NT2/D1 (cell line): Measurements from ENCODE around the gene RPS6KA5.

ENCODE experiments used
- DNase-seq: peaks from one replicate; pipeline ENCODE4 v3.0.0-alpha.2; 2011; ENCODE audit warnings: low read depth, low spot score
- H3K27me3 ChIP-seq: 2 replicates; pipeline ENCODE4 v1.6.0; 2011; ENCODE audit warnings: mild to moderate bottlenecking; ENCODE audit not compliant: insufficient read length, insufficient read depth
- H3K36me3 ChIP-seq: 2 replicates; pipeline ENCODE4 v1.6.1; 2011; ENCODE audit warnings: mild to moderate bottlenecking, low read length, mixed read lengths; ENCODE audit not compliant: insufficient read depth, insufficient read length
- H3K4me1 ChIP-seq: 2 replicates; pipeline ENCODE4 v1.5.1; 2011; ENCODE audit not compliant: insufficient read depth, insufficient read length
- H3K4me3 ChIP-seq: 2 replicates; pipeline ENCODE4 v1.5.1; 2011; ENCODE audit warnings: low read depth; ENCODE audit not compliant: insufficient read length
- H3K9ac ChIP-seq: 2 replicates; pipeline ENCODE4 v1.6.0; 2011; ENCODE audit warnings: low read depth; ENCODE audit not compliant: insufficient read length
- H3K9me3 ChIP-seq: 2 replicates; pipeline ENCODE4 v1.5.1; 2011; ENCODE audit warnings: mild to moderate bottlenecking, low read length; ENCODE audit not compliant: insufficient read depth
- SUZ12 ChIP-seq: IDR thresholded peaks from 2 replicates; pipeline ENCODE4 v1.6.1; 2011; ENCODE audit not compliant: insufficient read length, insufficient read depth; ENCODE audit errors: extremely low read depth
- YY1 ChIP-seq: IDR thresholded peaks from 2 replicates; pipeline ENCODE4 v1.6.1; 2011; ENCODE audit not compliant: insufficient read length, insufficient read depth
- ZNF274 ChIP-seq: IDR thresholded peaks from 2 replicates; pipeline ENCODE4 v1.6.1; 2011; ENCODE audit warnings: mild to moderate bottlenecking, low read depth, low read length

The RPS6KA5 gene

DNA sequence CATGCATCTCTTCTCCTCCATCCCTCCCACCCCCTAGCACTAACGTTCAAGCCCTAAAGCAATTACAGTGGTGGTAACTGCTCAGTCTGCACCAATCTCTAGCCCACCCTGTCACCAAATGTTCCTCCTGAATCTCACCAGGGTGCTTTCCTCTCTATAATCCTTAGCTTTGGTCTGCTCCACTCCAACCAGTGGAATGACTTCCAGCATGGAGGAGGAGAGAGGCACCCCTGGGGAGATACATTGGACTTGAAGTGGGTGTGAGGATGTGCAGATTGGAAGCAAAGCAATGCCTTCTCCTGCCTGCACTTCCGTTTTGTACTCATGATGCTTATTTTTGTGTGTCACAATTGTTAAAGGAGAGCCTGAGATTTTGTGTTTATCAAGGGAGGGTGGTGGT is 24.1 kb upstream of the RPS6KA5 start:
- Histone ChIP-seq H3K9ac (no peak overlapping the region), H3K4me3 (no peak overlapping the region), H3K4me1 (no peaks in the 10 kb centered on the region), H3K36me3 (no peaks in the 10 kb centered on the region), H3K9me3 (no peaks in the 10 kb centered on the region), H3K27me3 (no peaks in the 10 kb centered on the region)
- DNase-seq: no peak
- TF ChIP-seq SUZ12 (no peak), ZNF274 (no peak), YY1 (no peak)

DNA sequence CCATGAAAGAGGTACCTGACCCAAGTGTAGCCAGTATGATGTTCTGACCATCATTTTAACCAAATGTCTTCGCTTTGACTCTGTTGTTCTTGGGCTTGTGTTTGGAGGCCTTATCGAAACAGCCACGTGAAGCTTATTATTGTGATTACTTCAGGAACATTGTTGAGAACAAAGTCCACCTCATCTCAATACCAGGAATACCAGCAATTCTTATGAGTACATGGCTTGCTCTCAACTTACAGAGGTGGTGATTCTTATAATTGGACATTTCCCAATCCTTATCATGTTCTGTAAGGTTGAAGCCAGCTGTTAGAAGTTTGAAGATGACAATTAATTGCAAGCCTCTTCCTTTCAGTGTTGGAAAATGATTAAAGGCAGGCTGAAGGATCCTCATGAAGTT is 21.8 kb upstream of the RPS6KA5 start:
- Histone ChIP-seq H3K27me3 (no peaks in the 10 kb centered on the region), H3K9ac (no peak overlapping the region), H3K4me3 (no peak overlapping the region), H3K36me3 (no peaks in the 10 kb centered on the region), H3K9me3 (no peaks in the 10 kb centered on the region), H3K4me1 (no peaks in the 10 kb centered on the region)
- no peak for DNase-seq
- TF ChIP-seq SUZ12 (no peak), YY1 (no peak), ZNF274 (no peak)

DNA sequence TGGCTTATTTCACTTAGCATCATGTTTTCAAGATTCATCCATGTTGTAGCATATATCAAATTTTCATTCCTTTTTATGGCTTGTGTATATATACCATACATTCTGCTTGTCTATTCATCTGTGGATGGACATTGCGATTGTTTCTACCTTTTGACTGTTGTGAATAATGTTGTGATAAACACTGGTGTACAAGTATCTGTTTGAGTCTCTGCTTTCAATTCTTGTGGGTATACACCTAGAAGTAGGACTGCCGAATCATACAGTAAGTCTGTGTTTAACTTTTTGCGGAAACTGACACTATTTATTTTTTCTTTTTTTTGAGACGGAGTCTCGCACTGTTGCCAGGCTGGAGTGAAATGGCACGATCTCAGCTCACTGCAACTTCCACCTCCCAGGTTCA is 19.6 kb upstream of the RPS6KA5 start:
- no peak overlapping the region for H3K9ac ChIP-seq
- H3K27me3 ChIP-seq: no peaks in the 10 kb centered on the region
- H3K36me3 ChIP-seq: no peaks in the 10 kb centered on the region
- no peak for DNase-seq
- TF ChIP-seq YY1 (no peak), SUZ12 (no peak), ZNF274 (no peak)
- no peak overlapping the region for H3K4me3 ChIP-seq
- H3K9me3 ChIP-seq: no peaks in the 10 kb centered on the region
- H3K4me1 ChIP-seq: no peaks in the 10 kb centered on the region

DNA sequence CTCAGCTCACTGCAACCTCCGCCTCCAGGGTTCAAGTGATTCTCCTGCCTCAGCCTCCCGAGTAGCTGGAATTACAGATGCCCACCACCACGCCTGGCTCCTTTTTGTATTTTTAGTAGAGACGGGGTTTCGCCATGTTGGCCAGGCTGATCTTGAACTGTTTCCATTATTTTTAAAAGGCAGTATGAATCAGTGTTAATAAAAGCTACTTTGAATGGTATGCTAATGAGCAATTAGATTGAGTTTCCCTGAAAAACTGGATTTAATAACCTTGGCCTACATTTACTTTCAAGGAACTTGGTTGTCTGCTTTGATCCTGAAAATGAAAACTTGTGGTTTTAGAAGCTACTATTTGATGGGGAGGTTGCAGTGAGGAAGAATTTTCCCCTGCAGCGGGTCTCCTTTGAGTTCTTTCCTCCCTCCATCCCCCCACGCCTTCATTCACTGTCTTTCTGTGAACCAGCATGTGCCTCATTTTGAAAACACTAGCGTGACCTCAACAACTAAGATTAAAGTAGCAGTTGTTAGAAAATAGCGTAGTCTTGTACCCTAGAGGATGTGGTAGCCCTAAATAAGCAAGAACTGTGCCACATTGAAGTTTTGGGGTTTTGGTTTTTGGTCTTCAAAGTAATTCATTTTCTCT is 17.8 kb upstream of the RPS6KA5 start:
- H3K4me3 ChIP-seq: no peak overlapping the region
- H3K4me1 ChIP-seq: no peaks in the 10 kb centered on the region
- H3K27me3 ChIP-seq: no peaks in the 10 kb centered on the region
- H3K9me3 ChIP-seq: no peaks in the 10 kb centered on the region
- no peak for DNase-seq
- TF ChIP-seq YY1 (no peak), SUZ12 (no peak), ZNF274 (no peak)
- no peak overlapping the region for H3K9ac ChIP-seq
- H3K36me3 ChIP-seq: no peaks in the 10 kb centered on the region

DNA sequence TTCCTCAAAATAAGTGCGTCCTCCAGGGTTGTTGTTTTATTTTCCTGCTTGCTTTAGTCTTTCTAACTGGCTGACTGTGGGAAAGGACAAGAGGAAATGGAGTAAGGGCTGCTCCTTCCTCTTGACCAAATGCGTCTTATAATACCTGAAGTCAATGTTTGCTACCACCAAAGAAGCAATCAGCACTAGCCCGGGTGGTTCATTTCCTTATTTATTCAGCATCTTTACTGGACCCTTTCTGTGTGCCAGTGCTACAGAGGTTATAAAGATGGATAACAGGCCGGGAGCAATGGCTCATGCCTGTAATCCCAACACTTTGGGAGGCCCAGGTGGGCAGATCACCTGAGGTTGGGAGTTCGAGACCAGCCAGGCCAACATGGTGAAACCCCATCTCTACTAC is 15.1 kb upstream of the RPS6KA5 start:
- Histone ChIP-seq H3K9me3 (no peaks in the 10 kb centered on the region), H3K27me3 (no peaks in the 10 kb centered on the region), H3K9ac (no peak overlapping the region), H3K4me3 (no peak overlapping the region), H3K36me3 (no peaks in the 10 kb centered on the region), H3K4me1 (no peaks in the 10 kb centered on the region)
- TF ChIP-seq YY1 (no peak), ZNF274 (no peak), SUZ12 (no peak)
- DNase-seq: no peak

DNA sequence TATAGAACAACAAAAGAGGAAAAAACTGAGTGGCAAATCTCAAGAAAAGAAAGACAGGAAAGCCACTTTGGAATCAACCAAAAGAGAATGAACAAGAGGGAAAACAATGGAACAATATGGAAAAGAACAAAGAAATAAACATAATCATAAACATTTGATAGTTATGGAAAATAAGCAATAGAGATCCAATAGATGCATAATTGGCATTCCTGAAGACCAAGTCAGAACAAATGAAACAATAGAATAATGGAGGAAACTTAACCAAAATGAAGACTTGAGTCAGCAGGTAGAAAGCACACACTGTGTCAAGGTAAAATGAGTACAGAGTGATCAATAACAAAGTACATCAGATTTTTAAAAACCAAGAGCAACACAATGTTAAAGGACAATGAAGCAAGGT is 10.1 kb upstream of the RPS6KA5 start:
- TF ChIP-seq YY1 (no peak), ZNF274 (no peak), SUZ12 (no peak)
- Histone ChIP-seq H3K9me3 (no peaks in the 10 kb centered on the region), H3K4me1 (no peaks in the 10 kb centered on the region), H3K36me3 (no peaks in the 10 kb centered on the region), H3K27me3 (no peaks in the 10 kb centered on the region), H3K9ac (no peak overlapping the region), H3K4me3 (no peak overlapping the region)
- DNase-seq: no peak

DNA sequence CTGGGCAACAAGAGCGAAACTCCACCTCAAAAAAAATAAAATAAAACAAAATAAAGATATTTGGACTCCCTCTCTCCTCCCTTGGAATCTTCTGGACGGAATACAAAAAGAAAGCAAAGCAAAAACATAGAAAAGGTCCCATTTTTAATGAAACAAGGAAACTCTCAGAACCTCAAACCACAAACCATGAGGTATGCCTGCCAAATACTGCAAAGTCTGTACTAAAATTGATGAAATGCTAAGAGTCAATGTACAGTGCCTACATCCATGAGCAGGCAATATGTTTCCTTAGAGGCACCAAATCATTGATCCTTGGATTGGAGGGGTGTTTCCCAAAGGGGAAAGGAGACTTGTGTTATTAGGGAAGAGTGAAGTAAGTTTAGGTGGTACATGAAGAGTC is 8.2 kb upstream of the RPS6KA5 start:
- Histone ChIP-seq H3K9me3 (no peaks in the 10 kb centered on the region), H3K4me3 (no peak overlapping the region), H3K4me1 (no peaks in the 10 kb centered on the region), H3K27me3 (no peaks in the 10 kb centered on the region), H3K9ac (no peak overlapping the region), H3K36me3 (no peaks in the 10 kb centered on the region)
- DNase-seq: no peak
- no peak for TF ChIP-seq ZNF274
- no peak for TF ChIP-seq YY1
- no peak for TF ChIP-seq SUZ12

DNA sequence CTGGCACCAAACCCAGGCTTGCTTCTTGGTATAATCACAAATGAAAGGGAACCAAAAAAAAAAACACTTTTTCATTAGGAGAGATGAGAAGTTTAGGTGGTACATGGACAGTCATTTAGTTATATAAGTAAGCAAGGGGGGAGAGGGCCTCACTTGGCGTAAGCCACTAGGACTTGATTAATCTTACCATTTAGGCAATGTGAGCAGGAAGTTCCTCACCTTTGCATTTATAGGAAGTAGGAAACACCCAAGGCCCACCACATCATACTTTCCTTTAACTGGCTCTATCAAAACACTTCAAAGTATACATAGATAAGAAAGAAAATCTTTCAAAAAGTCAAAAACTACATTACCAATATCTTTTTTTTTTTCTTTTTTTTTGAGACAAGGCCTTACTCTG is 6.7 kb upstream of the RPS6KA5 start:
- H3K4me3 ChIP-seq: no peak overlapping the region
- TF ChIP-seq SUZ12 (no peak), YY1 (no peak), ZNF274 (no peak)
- H3K36me3 ChIP-seq: no peaks in the 10 kb centered on the region
- no peaks in the 10 kb centered on the region for H3K9me3 ChIP-seq
- H3K4me1 ChIP-seq: no peaks in the 10 kb centered on the region
- DNase-seq: no peak
- H3K9ac ChIP-seq: no peak overlapping the region
- no peaks in the 10 kb centered on the region for H3K27me3 ChIP-seq
